Mucosa of descending colon (tissue), 3 donors: ENCODE measurements around the gene DHX34. TPM values are rescaled to one million over a fixed set of nuclear protein-coding genes. Genes with fewer than 3 reads are reported as not detected.

ENCODE experiments used
- ATAC-seq: fragments of 200-7000 bp; cut with Tn5 transposase; one replicate; pipeline ENCODE4 v1.9.1; 2020; ENCODE audit warnings: mild to moderate bottlenecking, moderate library complexity
- DNase-seq, 3 donors: peaks; one replicate each; pipeline ENCODE4 v3.0.0-alpha.2; 2020
- H3K36me3 ChIP-seq: fragments of 200-600 bp; one replicate; pipeline ENCODE4 v1.8.0; 2021; ENCODE audit warnings: low read depth, mild to moderate bottlenecking
- H3K4me1 ChIP-seq: fragments of 200-600 bp; one replicate; pipeline ENCODE4 v1.8.0; 2021; ENCODE audit warnings: low read depth, mild to moderate bottlenecking
- H3K4me3 ChIP-seq: fragments of 200-600 bp; one replicate; pipeline ENCODE4 v1.8.0; 2021; ENCODE audit warnings: mild to moderate bottlenecking
- H3K9me3 ChIP-seq: fragments of 200-600 bp; one replicate; pipeline ENCODE4 v1.8.0; 2021; ENCODE audit warnings: mild to moderate bottlenecking
- CTCF ChIP-seq: fragments of 200-600 bp; IDR thresholded peaks from one replicate; pipeline ENCODE4 v1.8.0; 2022; ENCODE audit warnings: antibody characterized with exemption, mild to moderate bottlenecking
- intact Hi-C, 2 donors: fragments of 100-400 bp; cut with DNase I in 1 of 2; cut with micrococcal nuclease in 1 of 2; formaldehyde crosslinking; loops; one replicate each; pipeline versions ENCODE4 v1.11.0 to v1.11.1; 2022; cut with DNase I, micrococcal nuclease
- total RNA-seq, 3 donors: library from RNA; stranded (reverse); fragmentation: NEBNext Ultra II Directional in 2 of 3; extraction: Animal tissue kit (Norgen Biotek cat#: 25700) in 2 of 3; gene quantifications; one replicate each; pipeline versions ENCODE4 v1.2.1 to v1.2.4, GENCODE V29; 2021 to 2023
- donor health status: DM: no; HTN: no; CAD: no; lungs with moderate emphysema.
- donor health status: DM: no; HTN: no; CAD: no.
- donor health status: DM: no; HTN: yes; CAD: no.

Gene DHX34
- total RNA-seq, 3 donors from 2014 or later = 8.7 to 12.3 (median 11.0) TPM

GRCh38 chr19:47373246-47374240 lies 24.4 kb downstream of the DHX34 start:
- no peak for TF ChIP-seq CTCF
- H3K4me3 ChIP-seq = no peak overlapping the region
- ATAC-seq (no peak), DNase-seq (no peak)
- no peaks in the 10 kb centered on the region for H3K36me3 ChIP-seq
- no peaks in the 10 kb centered on the region for H3K4me1 ChIP-seq
- H3K9me3 ChIP-seq = no peaks in the 10 kb centered on the region
- intact Hi-C loops = no loop called here

- DNase-seq (no peak), ATAC-seq (no peak)
- Histone ChIP-seq H3K4me3 (no peak overlapping the region), H3K4me1 (no peaks in the 10 kb centered on the region), H3K36me3 (no peaks in the 10 kb centered on the region), H3K9me3 (no peaks in the 10 kb centered on the region)
- intact Hi-C loops = no loop called here
- no peak for TF ChIP-seq CTCF
Measured at GRCh38 chr19:47374876-47375693, 26.0 kb downstream of the DHX34 start.

- ATAC-seq (no peak), DNase-seq (no peak)
- no peaks in the 10 kb centered on the region for H3K9me3 ChIP-seq
- intact Hi-C loops = no loop called here
- H3K36me3 ChIP-seq = no peaks in the 10 kb centered on the region
- no peak for TF ChIP-seq CTCF
- H3K4me1 ChIP-seq = no peaks in the 10 kb centered on the region
- H3K4me3 ChIP-seq = no peak overlapping the region
Measured at GRCh38 chr19:47375694-47376588, 26.8 kb downstream of the DHX34 start.

- Histone ChIP-seq H3K4me1 (no peaks in the 10 kb centered on the region), H3K36me3 (no peaks in the 10 kb centered on the region), H3K4me3 (no peak overlapping the region), H3K9me3 (no peaks in the 10 kb centered on the region)
- DNase-seq (no peak), ATAC-seq (no peak)
- no peak for TF ChIP-seq CTCF
- intact Hi-C loops = no loop called here
Measured at GRCh38 chr19:47376589-47377144, 27.6 kb downstream of the DHX34 start.

- Histone ChIP-seq H3K4me1 (no peaks in the 10 kb centered on the region), H3K4me3 (no peak overlapping the region), H3K36me3 (no peaks in the 10 kb centered on the region), H3K9me3 (no peaks in the 10 kb centered on the region)
- intact Hi-C loops = no loop called here
- DNase-seq (no peak), ATAC-seq (peak; percentile 5)
- no peak for TF ChIP-seq CTCF
Measured at GRCh38 chr19:47377208-47377701, 28.1 kb downstream of the DHX34 start.
